ENCODE data around the gene KRT15.

GRCh38 chr17:41516147-41516829, 2.4 kb downstream of the KRT15 start:
- TF ChIP-seq CTCF (conservative IDR thresholded peaks at IDR 0.05) (no peak), ZFX (IDR thresholded peaks at IDR 0.05) (no peak)
